Endothelial cell of hepatic sinusoid (primary cell): ENCODE measurements around the gene AP3B1.
"Not testable (repeated sequence)": the region's sequence is repeated elsewhere in the genome, so short reads cannot be mapped to it uniquely, and the experiment has no call there.

ENCODE experiments used
- in situ Hi-C: cut with HindIII; loops from 2 replicates; pipeline ENCODE4 v1.10.0; 2017; ENCODE audit warnings: low sequenced_read_pairs

AP3B1 gene

DNA sequence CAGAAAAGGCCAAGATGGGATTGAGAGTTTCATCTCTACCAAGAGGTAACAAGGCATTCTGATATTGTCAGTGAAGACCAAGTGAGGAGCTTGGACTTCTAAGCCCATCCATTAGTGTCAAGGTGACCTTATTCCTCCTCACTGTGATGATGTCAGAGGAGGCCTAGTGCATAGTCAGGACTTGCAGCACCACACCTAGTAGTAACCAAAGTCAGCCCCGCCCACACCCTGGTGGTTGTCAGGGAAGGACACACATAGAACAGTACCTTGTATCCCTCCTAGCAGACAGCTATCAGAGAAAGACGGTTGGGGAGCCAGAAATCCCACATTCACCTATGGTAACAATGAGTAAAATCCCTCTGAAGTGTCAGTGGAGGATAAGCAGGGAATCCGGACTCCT is 111.7 kb downstream of the AP3B1 start:
- in situ Hi-C loops = no loop called here

DNA sequence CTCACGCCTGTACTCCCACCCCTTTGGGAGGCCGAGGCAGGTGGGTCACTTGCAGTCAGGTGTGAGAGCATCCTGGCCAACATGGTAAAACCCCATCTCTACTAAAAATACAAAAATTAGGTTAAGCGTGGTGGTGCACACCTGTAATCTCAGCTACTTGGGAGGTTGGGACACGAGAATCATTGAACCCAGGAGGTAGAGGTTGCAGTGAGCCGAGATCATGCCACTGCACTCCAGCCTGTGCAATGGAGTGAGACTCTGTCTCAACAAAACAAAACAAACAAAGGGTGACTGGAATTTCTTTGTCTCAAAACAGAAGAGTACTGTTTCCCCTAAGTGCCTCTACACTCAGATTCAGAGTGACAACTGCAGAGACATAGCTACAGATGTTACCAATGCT is 116.1 kb downstream of the AP3B1 start:
- in situ Hi-C loops = no loop called here

DNA sequence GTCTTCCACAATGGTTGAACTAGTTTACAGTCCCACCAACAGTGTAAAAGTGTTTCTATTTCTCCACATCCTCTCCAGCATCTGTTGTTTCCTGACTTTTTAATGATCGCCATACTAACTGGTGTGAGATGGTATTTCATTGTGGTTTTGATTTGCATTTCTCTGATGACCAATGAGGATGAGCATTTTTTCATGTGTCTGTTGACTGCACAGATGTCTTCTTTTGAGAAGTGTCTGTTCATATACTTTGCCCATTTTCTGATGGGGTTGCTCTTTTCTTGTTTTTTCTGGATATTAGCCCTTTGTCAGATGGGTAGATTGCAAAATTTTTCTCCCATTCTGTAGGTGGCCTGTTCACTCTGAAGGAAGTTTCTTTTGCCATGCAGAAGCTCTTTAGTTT is 124.2 kb downstream of the AP3B1 start:
- in situ Hi-C loops = not testable (repeated sequence)

DNA sequence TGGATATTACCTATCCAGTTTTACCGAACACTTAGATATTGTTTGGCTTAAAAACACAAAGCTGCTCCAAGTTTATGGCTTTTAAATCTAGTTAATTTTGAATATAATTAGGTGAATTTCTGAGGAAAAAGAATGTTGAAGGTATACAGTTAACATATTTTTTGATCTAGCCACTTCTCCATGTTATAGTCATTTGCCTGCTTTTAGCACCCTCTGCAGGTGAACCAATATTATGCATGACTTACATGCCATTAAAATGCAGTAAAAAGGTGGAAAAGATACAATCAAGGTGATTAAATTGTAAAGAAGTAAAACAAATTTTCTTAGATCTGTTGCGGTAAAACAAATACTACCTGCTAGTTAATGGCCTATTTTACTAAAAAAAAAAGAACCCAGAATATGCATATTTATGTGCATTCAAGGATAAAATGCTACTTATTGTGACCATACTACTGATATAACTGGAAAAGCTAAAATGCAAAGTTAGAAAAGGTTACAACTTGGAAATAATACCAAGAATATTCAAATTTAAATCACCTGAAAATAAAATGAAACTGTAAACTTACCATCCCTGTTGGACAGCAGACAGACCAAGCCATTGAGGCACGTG is 132.1 kb downstream of the AP3B1 start:
- in situ Hi-C loops = no loop called here

DNA sequence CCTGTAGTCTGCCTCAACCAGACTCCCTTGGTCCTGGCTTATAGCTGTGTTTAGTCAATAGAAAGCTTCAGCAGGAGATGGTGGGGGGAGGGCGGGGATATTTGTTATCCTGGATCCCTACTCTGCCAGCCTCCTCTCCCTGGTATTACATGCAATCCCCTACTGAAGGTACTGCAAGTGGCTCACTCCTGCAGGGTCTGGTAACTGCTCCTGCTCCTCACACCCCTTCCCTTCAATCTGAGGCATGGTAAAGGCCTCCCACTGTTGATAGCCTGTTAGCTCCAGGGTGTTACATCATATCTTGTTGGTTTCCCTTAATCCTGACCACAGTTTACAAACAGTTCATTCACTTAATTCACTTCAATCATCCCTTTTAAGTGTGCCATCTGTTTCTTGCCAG is 137.5 kb downstream of the AP3B1 start:
- in situ Hi-C loops = no loop called here

DNA sequence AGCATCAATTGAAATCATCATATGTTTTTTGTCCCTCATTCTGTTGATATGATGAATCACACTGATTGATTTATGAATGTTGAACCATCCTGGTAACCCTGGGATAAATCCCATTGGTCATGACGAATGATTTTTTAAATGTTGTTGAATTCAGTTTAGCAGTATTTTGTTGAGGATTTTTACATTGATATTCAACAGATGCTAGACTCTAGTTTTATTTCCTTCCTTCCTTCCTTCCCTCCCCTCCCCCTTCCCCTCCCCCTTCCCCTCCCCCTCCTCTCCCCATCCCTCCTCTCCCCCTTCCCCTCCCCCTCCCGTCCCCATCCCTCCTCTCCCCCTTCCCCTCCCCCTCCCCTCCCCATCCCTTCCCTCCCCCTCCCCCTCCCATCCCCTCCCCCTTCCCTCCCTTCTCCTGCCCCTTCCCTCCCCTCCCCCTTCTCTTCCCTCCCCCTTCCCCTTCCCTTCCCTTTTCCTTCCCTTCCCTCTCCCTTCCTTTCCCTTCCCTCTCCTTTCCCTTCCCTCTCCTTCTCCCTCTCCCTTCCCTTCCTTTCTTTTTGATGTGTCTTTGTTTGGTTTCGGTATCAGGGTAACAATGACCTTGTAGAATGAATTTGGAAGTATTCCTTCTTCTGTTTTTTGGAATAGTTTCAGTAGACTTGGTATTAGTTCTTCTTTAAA is 142.8 kb downstream of the AP3B1 start:
- in situ Hi-C loops = no loop called here

DNA sequence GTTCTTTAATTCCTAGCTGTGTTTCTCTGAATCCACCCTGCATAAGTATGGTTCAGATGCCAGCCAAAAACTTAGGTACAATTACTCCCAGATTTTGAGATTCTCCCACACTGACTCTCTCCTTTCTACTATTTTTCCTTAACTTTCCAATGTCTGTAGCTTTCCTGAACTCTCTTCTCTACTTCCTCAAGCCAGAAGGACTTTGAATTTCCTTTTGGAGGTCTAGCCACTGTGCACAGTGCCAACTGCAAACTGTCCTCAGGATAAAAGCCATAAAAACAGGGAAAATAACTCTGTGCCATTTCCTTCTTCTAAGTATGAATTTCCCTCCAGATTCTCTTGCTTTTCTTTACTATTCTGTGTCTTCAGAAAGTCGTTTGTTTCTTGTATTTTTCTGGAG is 157.2 kb downstream of the AP3B1 start:
- in situ Hi-C loops = loop anchor here (10.0 kb wide), 1 partner anchor 62 kb away; no protein-coding TSS in a partner anchor

DNA sequence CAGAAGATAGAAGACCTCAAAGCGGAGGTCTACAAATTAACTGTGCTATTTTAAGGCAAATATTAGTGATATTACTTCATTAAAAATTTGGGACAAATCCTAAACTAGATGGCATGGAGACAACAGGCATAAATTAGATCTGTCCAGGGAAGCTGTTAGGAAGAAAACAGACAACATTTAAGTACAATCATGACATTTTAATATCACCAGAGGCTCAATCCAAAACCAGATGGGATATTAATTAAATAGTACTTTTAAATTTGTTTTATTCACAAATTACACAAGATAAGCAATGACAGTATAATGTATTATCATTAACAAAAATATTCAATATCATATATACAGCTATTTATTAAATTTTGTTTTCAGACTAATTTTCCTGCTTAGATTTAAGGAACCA is 161.1 kb downstream of the AP3B1 start:
- in situ Hi-C loops = loop anchor here (10.0 kb wide), 1 partner anchor 59 kb away; no protein-coding TSS in a partner anchor

DNA sequence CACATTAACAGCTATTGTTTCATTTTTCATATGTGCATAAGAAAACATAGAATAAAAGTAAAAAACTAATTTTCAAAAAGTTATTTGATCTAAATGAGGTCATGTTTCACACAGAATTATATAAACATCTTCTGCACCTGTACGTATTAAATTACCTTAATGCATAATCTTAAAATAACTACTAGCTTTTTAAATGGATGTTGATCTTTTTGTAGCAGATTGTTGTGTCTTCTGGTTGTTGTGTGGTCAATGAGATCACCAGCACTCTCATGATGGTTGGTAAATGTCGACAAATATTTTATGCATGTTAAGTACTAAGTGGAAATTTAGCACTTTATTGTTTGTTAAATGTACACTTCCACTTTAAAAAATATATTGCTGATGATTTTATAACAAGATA is 162.0 kb downstream of the AP3B1 start:
- in situ Hi-C loops = loop anchor here (10.0 kb wide), 1 partner anchor 58 kb away; no protein-coding TSS in a partner anchor

DNA sequence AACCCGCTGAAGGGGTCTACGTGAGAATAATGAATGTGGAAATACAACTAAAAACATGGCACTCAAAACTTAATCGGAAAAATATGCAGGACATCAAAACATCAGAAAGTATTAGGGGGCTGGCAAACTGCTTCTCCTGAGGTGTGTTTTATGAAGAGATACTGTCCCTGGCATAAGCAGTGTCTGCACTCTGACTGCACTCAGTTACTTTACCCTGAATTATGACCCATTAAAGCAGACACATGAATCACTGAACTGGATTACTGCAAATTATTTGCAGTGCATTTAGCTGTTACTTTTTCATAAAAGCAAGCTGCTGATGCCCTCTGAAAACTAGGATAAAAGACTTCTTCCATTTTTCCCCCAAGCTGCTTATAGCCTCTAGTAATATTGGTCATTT is 164.9 kb downstream of the AP3B1 start:
- in situ Hi-C loops = no loop called here

DNA sequence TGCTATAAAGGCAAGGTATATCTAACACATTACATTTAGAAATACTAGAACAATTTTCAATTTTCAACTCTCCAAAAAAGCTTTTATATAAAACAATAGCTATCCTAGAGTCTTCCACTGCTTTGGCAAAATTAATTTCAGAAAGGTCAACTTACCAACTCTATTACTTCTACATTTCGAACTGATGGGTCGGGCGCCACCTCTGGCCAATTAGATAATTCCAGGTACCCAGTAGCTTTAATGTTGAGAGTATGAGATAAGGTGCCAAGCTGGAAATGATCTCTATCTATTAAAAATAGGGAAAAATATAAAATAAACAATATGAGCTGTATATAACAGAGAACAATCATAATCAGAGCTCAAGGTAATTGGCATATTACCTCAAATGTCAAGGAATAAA is 166.6 kb downstream of the AP3B1 start:
- in situ Hi-C loops = no loop called here

DNA sequence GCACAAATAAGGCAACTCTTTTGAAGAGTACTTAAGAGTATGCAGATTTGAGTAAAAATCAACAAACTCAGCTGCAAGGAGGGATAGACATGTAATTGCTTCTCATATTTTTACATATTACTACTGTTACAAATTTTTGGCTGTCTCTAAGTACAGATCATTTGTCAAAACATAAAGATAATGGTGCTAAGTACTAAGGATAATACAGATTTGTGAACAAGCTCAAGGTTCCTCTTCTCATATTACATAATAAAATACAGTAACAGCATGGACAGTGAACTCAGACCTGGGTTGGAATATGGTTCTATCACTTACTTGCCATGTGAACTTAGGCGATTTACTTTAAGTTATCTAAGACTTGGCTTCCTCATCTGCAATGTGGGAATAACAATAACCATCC is 168.0 kb downstream of the AP3B1 start:
- in situ Hi-C loops = no loop called here

DNA sequence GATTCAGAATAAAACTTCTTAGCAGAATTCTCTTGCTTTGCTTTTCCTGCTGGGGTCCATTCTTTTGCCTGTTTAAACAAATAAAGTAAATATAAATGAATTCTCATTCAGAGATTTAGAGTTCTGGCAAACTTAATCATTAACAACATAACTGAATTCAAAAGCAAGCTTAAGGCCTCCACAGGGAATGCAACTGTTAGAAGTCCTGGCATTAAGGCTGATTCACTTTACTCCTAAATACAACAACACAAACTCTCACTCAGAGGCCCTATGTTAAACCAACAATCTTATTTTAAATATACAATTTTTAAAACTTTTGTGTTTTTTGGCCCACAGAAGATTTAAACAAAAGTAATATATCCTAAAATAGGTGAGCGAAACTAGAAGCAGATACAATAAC is 178.3 kb downstream of the AP3B1 start:
- in situ Hi-C loops = no loop called here

DNA sequence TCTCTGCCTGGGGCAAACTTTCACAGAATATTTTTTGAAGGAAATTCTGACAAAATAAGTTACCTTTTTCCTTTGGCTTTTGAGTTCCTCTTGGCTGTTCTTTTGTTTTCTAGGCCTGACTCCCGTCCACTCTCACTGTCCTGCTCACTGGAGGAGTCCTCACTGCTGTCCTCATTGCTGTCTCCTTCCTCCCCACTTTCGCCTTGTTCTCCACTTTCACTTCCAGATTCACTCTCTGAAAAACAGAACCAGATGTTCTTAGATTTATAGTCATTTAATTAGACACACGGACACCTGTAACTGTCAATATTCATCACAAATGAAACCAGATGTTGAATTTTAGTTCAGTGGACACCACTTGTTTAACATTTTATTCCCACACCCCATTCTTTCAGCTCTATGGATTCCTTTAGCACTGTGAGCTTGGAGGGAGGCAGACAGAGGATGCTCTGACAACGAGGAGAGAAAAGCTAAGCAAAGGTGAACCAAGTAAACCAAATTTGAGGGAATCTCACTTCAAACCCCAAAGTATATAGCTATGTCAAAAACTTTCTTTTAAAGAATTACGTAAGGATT is 180.7 kb downstream of the AP3B1 start:
- in situ Hi-C loops = no loop called here

DNA sequence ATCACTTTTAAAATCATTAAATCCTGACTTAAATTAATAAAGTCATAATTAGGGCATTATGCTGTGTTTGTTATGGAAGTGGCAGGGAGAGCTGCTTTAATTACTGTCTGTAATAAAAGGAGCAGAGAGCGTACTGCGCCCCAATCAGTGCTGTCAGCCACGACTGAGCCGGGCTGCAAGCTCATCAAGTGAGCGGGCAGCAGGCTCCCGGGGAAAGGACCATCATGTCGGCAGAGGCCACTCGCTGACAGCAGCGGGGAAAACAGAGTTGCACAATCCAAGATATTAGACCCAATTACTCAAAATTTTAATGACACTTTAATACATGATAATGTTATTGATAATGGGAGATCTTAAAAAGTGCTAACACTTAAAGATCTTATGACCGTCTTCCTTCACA is 181.6 kb downstream of the AP3B1 start:
- in situ Hi-C loops = no loop called here

DNA sequence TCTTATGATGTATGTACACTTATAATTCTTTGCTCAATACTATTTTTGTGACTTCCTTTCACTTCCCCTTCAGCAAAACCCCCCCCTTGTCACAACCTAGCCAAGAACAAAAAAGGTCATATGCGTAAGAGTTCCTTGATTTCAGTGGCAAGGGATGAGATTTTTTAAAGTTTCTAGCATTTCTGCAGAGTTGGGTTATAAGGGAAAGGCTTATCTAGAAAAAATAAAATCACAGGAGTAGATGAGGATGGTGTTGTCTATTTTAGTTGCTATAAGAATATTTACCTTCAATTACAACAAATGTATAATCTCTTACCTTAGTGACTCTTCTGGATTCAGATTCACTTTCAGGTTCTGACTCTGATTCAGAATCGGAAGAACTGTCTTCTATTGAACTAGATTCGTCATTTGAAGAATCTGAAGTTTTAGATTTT is 184.6 kb downstream of the AP3B1 start:
- in situ Hi-C loops = no loop called here

DNA sequence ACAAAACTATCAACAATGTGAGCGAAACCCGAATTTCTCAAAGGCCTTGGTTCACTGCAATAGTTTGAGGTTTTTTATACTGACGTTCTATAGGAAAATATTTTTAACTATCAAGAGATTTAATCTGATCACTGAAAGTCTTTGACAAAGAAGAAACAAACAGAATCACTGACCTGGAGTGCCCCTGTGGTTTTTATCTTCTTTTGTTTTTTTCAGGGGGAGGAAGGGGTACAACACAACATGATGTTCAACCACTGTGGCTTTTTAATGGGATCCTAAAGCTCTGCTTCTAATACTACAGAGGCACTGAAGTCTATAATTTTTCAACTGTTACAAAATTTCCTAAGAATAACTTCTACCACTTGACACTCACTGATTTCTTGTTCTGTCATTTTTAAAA is 185.9 kb downstream of the AP3B1 start:
- in situ Hi-C loops = no loop called here

DNA sequence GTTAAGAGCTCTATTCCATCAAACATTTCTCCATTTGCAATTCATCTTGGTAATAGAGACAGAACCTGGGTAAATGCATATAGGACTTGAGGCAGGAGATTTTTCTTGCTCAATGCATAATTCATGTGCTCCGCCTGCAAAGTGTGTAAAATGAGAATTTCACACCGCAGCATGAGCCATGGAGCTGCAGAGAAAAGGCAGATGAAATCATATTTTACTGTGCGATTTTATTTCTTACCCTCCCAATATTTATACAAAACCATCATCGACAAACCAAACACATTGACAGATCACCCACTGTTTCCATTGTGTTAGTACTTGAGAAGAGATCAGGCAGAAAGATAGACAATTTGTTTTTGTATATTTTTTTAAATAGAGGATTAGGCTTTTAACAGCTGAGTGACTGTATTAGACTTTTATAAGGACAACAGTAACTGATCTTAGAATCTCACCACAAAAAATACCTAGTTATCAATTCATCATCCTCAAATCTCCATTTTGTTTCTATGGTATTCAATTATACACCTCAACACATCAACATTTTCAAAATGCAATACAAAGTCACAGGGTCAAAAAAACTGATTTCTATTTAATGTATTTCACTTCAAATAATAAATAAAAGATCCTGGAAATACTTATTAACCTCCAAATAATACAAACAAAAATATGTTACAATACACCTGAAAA is 191.1 kb downstream of the AP3B1 start:
- in situ Hi-C loops = no loop called here

DNA sequence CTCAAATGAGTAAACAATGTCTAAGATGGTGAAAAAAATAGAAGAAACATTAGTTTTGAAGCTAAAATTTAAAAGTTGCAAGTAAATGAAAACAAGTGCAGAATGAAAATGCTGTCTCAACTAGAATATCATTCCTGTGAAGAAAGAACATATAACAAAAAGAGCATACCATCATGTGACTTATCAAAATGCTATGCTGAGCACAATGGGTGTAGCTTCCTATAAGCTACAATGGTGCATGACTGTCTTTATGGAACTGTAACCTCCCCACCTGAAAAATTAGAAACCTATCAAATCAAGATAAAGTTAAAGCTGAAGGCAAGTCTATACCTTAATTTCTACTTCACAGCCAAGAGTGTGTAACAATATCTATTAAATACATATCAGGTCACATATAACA is 192.0 kb downstream of the AP3B1 start:
- in situ Hi-C loops = no loop called here

DNA sequence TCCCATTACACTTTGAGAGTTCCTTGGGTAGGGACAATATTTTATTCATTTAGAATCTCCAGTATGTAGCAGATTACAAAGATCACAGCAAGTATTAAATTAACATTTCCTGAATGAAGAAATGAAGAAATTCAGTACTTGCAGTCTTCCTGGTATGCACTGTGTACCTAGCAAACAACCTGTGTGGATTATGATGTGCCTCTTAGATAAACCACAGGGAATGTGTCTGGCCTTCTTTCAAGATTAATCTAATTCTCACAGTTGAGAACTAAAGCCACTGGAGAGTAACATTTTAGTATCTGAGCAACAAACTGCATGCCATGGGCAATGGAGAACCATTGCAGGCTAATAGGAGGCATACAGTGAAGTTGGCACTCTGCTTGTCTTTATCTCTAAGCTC is 199.4 kb downstream of the AP3B1 start:
- in situ Hi-C loops = no loop called here

DNA sequence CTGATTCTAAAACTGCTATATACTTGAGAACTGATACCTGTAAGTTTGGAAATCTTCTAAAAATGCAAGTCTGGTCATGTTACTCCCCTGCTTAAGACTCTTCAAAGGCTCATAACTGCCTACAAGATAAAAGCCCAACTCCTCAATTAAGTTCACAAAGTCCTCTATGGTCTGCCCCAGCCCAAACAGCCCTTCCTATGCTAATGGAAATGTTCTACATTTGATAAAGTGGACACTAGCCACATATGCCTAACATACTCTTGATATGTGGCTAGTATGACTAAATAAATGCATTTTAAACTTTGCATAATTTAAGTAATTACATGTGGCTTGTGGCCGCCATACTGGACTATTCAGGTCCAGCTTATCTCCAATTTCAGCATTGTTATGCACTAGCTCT is 204.5 kb downstream of the AP3B1 start:
- in situ Hi-C loops = no loop called here

DNA sequence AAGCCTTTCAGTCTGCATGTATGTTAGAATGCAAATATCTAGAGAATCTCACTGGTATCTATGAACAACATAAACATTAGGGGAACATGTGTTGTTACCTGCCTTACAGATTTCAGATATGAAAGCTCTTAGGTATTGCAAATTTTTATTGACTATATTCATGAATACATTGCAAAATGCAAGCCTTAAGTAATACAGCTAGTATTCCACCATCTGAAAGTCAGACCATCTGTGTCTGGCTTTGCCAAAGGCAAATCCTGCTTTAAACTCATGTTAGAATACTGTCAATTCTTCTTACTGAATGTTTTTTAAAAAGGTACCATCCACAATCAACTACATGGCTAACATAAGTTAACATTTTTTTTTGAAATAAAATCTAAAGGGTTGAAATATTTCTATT is 215.6 kb downstream of the AP3B1 start:
- in situ Hi-C loops = loop anchor here (5.0 to 10.0 kb wide), 2 partner anchors 42 to 56 kb away; no protein-coding TSS in a partner anchor
